IgD-negative memory B cell (primary cell): ENCODE results near the gene GRK5. TPM values are rescaled to one million over a fixed set of nuclear protein-coding genes. Genes with fewer than 3 reads are reported as not detected.

Experiments
- H3K27ac Mint-ChIP-seq, 3 donors: one replicate each; pipeline ENCODE4 v1.8.0; 2020 to 2022; ENCODE audit warnings: mild to moderate bottlenecking in 3 of 3, mixed read lengths in 3 of 3, moderate library complexity in 1 of 3
- H3K27me3 Mint-ChIP-seq: one replicate; pipeline ENCODE4 v1.8.0; 2021; ENCODE audit warnings: mixed read lengths
- H3K36me3 Mint-ChIP-seq: one replicate; pipeline ENCODE4 v1.8.0; 2020; ENCODE audit warnings: mild to moderate bottlenecking, mixed read lengths
- H3K4me1 Mint-ChIP-seq, 3 donors: one replicate each; pipeline ENCODE4 v1.8.0; 2020 to 2022; ENCODE audit warnings: mixed read lengths in 3 of 3, mild to moderate bottlenecking in 1 of 3
- H3K4me3 Mint-ChIP-seq, 4 donors: one replicate each; pipeline ENCODE4 v1.8.0; 2020 to 2022; ENCODE audit warnings: mild to moderate bottlenecking in 4 of 4, mixed read lengths in 4 of 4, moderate library complexity in 3 of 4
- H3K9me3 Mint-ChIP-seq, 3 donors: one replicate each; pipeline ENCODE4 v1.8.0; 2020 to 2021; ENCODE audit warnings: mixed read lengths in 3 of 3, mild to moderate bottlenecking in 1 of 3
- polyA plus RNA-seq: library from polyadenylated mRNA; unstranded; fragments of 300-500 nt; fragmentation: Illumina TruSeq; gene quantifications from one replicate; pipeline ENCODE4 v1.2.3, GENCODE V29; 2021

The GRK5 gene
- polyA plus RNA-seq, 1 donor from 2014 or later: 18.1 TPM

DNA sequence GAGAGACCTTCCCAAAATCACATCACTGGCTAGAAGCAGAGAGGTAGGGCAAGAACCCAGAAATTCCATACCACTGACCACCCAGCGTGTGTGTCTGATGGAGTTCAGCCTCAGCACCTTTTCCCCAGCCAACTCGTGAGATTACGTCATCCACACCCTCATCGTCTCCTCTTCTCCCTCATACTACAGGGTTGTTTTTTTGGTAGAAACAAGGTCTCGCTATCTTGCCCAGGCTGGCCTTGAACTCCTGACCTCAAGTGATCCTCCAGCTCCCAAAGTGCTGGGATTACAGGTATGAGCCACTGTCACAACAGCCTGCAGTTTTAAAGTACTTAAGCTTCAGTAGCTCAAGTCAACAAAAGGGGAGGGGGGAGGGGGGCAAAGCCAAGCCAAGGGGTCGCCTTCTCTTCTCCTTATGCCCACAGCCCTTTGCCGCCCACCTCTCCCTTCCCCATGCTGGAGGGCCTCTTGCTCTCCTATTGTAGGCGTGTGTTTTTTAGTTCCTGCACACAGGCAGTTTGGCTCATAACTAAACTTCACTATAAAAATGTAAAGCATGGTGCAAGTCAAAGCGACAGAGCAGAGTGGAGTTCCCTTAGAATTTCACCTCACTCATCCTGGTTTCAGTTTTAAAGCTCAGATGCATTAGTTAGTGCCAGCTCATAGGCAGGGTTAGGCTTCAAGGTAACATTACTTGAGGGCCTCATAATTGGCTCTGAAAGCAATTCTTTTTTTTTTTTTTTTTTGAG is 23.5 kb upstream of the GRK5 start:
- peak overlapping the region in 1 of 4 donors; percentile 61 for H3K4me3 Mint-ChIP-seq
- H3K9me3 Mint-ChIP-seq: no peaks in the 10 kb centered on the region
- H3K4me1 Mint-ChIP-seq: peaks cover 0 to 2% (median 0%) of the 10 kb centered on the region in 3 donors
- H3K36me3 Mint-ChIP-seq: no peaks in the 10 kb centered on the region
- no peak overlapping the region for H3K27ac Mint-ChIP-seq
- no peaks in the 10 kb centered on the region for H3K27me3 Mint-ChIP-seq

DNA sequence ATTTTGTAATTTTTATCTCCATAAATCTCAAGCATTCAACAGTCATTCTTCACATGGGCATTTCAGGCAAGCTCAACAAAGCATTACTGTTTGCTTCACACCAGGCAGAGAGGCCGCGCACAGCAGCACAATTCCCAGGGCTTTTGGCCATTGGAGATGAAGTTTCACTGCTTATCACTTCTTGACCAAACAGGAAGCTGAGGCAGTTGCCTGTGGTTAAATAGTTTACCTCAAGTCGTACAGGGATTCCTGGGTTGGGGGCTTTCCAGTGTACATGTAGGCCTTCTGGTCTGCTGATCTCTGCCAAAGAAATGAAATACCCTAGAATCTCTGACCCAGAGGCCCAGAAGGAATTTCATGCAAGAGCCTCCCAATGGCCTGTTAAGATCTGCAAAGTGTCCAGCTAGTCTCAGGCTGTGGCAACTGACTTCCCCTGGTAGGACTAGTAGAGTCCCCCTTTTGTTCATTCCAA is 17.5 kb upstream of the GRK5 start:
- peaks cover 2% of the 10 kb centered on the region for H3K27me3 Mint-ChIP-seq
- no peaks in the 10 kb centered on the region for H3K36me3 Mint-ChIP-seq
- no peak overlapping the region for H3K4me3 Mint-ChIP-seq
- no peak overlapping the region for H3K27ac Mint-ChIP-seq
- H3K9me3 Mint-ChIP-seq: no peaks in the 10 kb centered on the region
- peaks cover 6 to 9% (median 7%) of the 10 kb centered on the region in 3 donors for H3K4me1 Mint-ChIP-seq

DNA sequence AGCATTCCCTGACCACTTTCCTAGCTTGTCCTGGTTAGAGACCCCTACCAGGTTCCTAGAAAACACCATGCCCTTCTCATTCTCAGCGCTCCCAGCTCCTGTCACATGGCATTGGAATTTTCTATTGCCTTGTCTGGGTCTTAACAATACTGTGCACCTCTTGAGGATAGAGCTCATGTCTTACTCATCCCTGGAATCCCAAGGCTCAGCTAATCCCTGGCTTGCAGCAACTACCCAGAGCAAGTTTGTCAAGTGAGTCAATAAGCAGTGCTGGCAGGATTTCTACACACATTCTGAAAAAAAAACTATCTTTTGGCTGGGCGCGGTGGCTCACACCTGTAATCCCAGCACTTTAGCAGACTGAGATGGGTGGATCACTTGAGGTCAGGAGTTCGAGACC is 17.0 kb upstream of the GRK5 start:
- Mint-ChIP-seq H3K4me3 (no peak overlapping the region), H3K27me3 (peaks cover 2% of the 10 kb centered on the region), H3K27ac (no peak overlapping the region), H3K36me3 (no peaks in the 10 kb centered on the region), H3K9me3 (no peaks in the 10 kb centered on the region), H3K4me1 (peaks cover 7 to 9% (median 8%) of the 10 kb centered on the region in 3 donors)

DNA sequence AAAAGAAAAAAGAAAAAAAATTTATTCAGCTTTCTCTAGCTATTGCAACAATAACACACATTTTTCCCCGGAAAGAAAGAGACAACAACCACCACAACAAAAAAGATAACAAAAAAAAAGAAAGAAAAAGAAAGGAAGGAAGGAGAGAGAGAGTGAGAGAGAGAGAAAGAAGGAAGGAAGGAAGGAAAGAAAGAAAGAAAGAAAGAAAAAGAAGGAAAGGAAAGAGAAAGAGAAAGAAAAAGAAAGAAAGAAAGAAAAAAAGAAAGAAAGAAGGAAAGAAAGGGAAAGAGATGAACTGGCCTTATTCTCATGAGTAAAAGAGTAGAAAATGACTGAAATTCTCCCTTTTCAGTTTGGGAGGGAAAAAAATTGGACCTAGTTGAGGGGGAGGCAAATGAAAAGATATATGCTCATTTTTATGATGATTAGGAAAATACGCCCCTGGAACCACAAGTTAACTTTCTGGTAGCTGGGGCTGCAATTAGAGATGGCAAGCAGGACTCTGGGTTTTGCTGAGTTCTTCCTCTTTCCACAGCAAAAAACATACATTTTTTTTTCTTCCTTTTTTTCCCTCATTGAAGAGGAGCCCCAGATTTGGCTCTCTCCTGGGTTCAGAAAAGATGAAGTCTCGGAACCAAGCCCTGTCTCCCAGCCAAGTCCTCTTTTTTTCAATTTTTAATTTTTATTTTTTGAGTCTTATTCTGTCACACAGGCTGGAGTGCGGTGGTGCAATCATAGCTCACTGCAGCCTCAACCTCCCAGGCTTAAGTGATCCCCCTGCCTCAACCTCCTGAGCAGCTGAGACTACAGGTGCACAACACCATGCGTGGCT is 16.2 kb upstream of the GRK5 start:
- Mint-ChIP-seq H3K4me3 (no peak overlapping the region), H3K4me1 (peaks cover 7 to 9% (median 8%) of the 10 kb centered on the region in 3 donors), H3K27me3 (peaks cover 2% of the 10 kb centered on the region), H3K27ac (no peak overlapping the region), H3K36me3 (no peaks in the 10 kb centered on the region), H3K9me3 (no peaks in the 10 kb centered on the region)

DNA sequence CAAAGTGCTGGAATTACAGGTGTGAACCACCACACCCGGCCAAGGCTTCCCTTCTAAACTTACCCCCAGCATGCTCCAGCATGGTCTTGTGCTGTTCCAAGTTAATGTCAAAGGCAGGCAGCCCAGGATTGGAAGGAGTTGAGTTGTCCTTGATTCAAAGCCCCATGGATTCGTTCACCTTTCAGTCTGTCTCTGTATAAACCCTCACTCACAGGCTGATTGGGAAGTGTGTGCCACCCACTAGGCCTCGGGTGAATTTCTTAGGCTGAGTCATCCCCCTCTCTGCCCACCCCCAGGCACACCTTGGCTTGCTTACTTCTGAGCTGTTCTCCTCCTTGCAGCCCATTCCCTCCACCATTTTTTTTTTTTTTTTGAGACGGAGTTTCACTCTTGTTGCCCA is 15.5 kb upstream of the GRK5 start:
- Mint-ChIP-seq H3K4me3 (no peak overlapping the region), H3K4me1 (peaks cover 7 to 9% (median 8%) of the 10 kb centered on the region in 3 donors), H3K36me3 (no peaks in the 10 kb centered on the region), H3K27me3 (peaks cover 2% of the 10 kb centered on the region), H3K27ac (no peak overlapping the region), H3K9me3 (no peaks in the 10 kb centered on the region)

GRCh38 chr10:119197921-119198320 is 9.4 kb upstream of the GRK5 start:
- Mint-ChIP-seq H3K27ac (no peak overlapping the region), H3K4me3 (no peak overlapping the region)

GRCh38 chr10:119198438-119198837 is 8.9 kb upstream of the GRK5 start:
- Mint-ChIP-seq H3K27me3 (peaks cover 2% of the 10 kb centered on the region), H3K9me3 (no peaks in the 10 kb centered on the region), H3K4me3 (peak overlapping the region in 1 of 4 donors; percentile 49), H3K36me3 (no peaks in the 10 kb centered on the region), H3K27ac (no peak overlapping the region), H3K4me1 (peaks cover 0 to 4% (median 3%) of the 10 kb centered on the region in 3 donors)

More at GRCh38 chr10:119197921-119198320, 9.4 kb upstream of the GRK5 start:
- H3K36me3 Mint-ChIP-seq: no peaks in the 10 kb centered on the region
- no peaks in the 10 kb centered on the region for H3K9me3 Mint-ChIP-seq
- H3K4me1 Mint-ChIP-seq: peaks cover 0 to 4% (median 3%) of the 10 kb centered on the region in 3 donors
- H3K27me3 Mint-ChIP-seq: peaks cover 2% of the 10 kb centered on the region

DNA sequence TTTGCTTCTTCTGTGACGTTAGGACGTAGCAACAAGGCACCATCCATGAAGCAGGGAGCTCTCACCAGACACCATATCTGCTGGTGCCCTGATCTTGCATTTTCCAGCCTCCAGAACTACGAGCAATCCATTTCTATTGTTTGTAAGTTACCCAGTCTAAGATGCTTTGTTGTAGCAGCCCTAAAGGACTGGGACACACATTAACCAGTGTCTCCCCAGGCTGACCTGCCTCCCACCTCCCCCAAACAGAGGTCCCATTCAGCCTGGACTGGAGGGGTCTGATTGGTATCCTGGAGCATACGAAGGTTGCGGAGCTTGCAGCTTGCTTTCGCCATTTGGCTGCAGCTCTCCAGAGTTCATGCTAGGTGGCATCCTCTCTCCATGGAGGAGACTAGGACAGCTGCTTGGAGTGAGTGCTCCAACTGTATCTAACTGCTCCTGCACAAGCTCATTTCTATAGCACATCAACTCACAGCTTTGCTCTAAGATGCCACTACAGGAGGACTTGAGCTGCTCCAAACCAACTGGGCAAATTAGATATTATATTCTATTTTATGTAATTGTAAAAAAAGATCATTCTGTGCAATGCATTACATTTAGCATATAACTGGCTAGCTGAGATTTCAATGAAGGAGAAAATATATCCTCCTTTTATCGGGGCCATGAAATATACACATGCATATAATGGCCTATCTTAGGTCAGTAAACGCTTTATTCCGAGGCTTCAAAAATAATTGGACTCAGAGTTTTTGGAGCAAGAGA is 8.0 kb upstream of the GRK5 start:
- Mint-ChIP-seq H3K9me3 (no peaks in the 10 kb centered on the region), H3K4me3 (no peak overlapping the region), H3K4me1 (peaks cover under 1 to 4% (median 3%) of the 10 kb centered on the region in 3 donors), H3K36me3 (no peaks in the 10 kb centered on the region), H3K27ac (no peak overlapping the region), H3K27me3 (peaks cover 2% of the 10 kb centered on the region)

- no peaks in the 10 kb centered on the region for H3K9me3 Mint-ChIP-seq
- H3K4me1 Mint-ChIP-seq: peaks cover 7 to 10% (median 8%) of the 10 kb centered on the region in 3 donors
- no peaks in the 10 kb centered on the region for H3K36me3 Mint-ChIP-seq
- H3K4me3 Mint-ChIP-seq: peak overlapping the region in 1 of 4 donors; percentile 55
- peak overlapping the region in 1 of 3 donors; percentile 60 for H3K27ac Mint-ChIP-seq
- peaks cover 2% of the 10 kb centered on the region for H3K27me3 Mint-ChIP-seq
These were observed 6.1 kb upstream of the GRK5 start for GRCh38 chr10:119201233-119201632.

DNA sequence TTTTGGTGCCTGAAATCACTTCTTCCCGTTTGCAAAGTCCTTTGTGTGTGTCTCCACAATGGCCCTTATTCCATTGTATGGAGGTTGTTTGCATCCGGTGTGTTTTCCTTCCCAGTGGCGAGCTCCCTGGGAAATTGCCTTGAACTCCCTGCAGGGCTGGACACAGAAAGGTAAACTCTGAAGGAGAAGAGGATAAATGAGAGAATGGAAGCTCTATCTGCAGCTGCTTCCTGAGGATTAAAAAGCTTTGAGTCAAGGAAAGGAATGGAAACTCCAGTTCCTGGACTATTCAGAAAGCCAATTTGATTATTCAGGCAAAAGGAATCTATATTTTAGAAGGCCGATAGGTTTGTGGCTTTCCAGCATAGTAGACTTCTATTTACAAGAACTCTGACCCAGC is 4.4 kb upstream of the GRK5 start:
- Mint-ChIP-seq H3K9me3 (no peaks in the 10 kb centered on the region), H3K27me3 (peaks cover 2% of the 10 kb centered on the region), H3K36me3 (no peaks in the 10 kb centered on the region), H3K4me1 (peaks cover 9 to 13% (median 11%) of the 10 kb centered on the region in 3 donors), H3K27ac (peak overlapping the region in 1 of 3 donors; percentile 28), H3K4me3 (no peak overlapping the region)

DNA sequence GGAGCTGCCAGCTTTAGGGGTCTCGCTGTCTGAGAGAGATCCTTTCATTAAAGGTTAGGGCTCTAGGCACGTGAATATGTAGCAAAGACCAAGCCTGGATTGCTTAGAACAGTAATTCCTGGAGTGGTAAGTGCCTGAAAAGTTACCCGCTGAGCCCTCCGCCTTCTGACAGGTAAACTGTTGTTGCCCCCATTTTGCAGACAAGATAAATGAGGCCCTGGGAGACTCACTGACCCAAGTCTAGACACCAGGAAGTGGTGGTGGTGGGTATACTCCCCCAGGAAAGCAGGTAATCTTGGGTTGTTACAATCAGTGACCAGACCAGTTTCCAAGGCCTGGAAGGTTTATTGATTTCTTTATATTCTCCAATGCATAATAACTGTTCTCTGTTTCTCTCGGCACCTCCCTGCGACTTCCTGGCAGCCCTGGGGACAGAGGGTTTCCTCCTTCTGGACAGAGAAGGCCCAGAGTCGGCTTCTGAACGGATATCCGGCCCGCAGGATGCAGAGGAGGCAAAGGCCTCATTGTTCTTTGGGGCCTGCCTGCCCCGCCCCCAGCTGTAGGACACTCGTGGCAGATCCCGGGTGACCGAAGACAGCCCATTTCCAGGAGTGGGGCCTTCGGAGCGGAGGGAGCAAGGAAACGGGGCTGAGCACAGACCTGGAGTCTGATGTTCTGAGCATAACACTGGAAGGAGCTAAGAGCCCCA is 1.3 kb upstream of the GRK5 start:
- peak overlapping the region; percentile 90 to 98 (median 92) for H3K4me3 Mint-ChIP-seq
- H3K9me3 Mint-ChIP-seq: no peaks in the 10 kb centered on the region
- no peaks in the 10 kb centered on the region for H3K36me3 Mint-ChIP-seq
- H3K27ac Mint-ChIP-seq: peak overlapping the region; percentile 91 to 99 (median 95)
- peaks cover 10 to 32% (median 21%) of the 10 kb centered on the region in 3 donors for H3K4me1 Mint-ChIP-seq
- no peaks in the 10 kb centered on the region for H3K27me3 Mint-ChIP-seq

DNA sequence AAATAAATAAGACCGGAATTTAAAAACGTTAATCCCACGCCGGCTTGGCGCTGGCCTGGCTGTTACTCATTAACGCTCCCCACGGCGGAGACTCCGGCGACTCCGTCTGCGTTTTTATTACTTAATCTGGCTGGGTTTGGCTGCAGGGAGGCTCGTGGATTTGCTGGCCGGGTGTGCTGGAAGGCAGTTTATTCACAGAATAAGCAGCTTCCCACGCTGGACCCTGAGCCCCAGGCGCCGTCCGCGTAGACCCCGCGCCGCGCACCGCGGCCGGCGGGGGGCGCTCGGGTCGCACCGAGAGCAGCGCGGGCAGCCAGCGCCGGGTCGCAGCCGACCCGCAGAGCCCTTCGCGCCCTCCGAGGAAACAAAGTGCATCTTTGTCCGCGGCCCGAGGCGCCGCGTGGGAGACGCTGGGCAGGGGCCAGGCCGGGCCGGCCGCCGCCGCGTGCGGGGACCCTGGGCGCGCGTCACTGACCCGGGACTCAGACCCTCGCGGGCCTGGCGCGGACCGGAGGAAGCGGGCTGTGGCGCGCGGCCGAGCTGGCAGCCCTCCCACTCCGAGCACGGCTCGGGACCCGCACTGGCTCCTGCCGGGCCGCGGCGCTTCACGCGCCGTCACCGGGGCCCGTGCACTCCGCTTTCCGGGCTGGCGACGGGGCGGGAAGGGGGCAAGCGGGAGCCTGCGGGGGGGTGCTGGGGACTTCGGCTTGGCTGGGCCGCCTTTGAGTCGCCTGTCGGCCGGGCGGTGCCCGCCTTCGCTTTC is 587 bp upstream of the GRK5 start:
- peak overlapping the region; percentile 95 to 100 (median 97) for H3K4me3 Mint-ChIP-seq

DNA sequence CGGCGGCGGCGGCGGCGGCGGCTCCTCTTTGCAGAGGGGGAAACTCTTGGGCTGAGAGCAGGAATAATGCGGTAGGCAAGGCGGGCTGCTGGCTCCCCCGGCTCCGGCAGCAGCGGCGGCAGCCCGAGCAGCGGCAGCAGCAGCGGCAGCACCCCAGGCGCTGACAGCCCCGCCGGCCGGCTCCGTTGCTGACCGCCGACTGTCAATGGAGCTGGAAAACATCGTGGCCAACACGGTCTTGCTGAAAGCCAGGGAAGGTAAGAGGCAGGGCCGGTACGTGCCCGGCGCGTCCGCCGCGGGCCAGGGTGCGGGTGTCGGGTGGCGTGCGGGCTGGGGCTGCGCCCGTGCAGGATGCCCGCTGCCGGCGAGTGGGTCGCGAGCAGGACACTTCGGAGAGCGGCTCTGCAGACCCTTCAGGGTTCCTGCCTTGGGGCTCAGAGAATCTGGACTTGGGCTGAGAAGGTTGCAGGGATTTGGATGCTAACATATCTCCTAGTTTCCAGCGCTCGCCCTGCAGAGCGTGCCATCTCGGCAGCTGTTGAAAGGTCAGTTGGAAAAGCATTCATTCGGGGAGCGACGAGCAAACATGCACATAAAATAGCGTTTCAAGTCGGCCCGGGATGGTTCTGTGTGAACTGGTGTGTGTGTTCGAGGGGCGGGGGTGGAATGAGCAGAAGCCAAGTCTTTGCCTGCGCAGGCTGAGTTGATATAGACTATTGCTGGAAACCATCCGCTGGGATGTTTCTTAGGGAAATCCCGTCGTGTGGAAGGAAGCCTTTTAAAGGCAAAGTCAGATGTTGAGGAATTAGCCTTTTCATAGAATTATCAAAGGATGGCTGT is 562 bp downstream of the GRK5 start:
- peak overlapping the region; percentile 67 to 94 (median 91) for H3K27ac Mint-ChIP-seq
- H3K4me1 Mint-ChIP-seq: peaks cover 10 to 42% (median 28%) of the 10 kb centered on the region in 3 donors
- H3K27me3 Mint-ChIP-seq: no peaks in the 10 kb centered on the region
- H3K9me3 Mint-ChIP-seq: no peaks in the 10 kb centered on the region
- H3K4me3 Mint-ChIP-seq: peak overlapping the region; percentile 78 to 100 (median 96)
- no peaks in the 10 kb centered on the region for H3K36me3 Mint-ChIP-seq

More for the DNA sequence above, 587 bp upstream of the GRK5 start:
- no peaks in the 10 kb centered on the region for H3K9me3 Mint-ChIP-seq
- no peaks in the 10 kb centered on the region for H3K36me3 Mint-ChIP-seq
- peaks cover 10 to 35% (median 26%) of the 10 kb centered on the region in 3 donors for H3K4me1 Mint-ChIP-seq
- H3K27me3 Mint-ChIP-seq: no peaks in the 10 kb centered on the region
- peak overlapping the region; percentile 91 to 99 (median 95) for H3K27ac Mint-ChIP-seq
